Activated CD8-positive, alpha-beta memory T cell treated with anti-CD3 and anti-CD28 coated beads for 4 hours (primary cell): Measurements from ENCODE around the gene POTEG.
"Not testable (repeated sequence)": the region's sequence is repeated elsewhere in the genome, so short reads cannot be mapped to it uniquely, and the experiment has no call there.

ENCODE experiments used
- DNase-seq, 2 donors: peaks; one replicate each; pipeline ENCODE4 v3.0.0-alpha.2; 2020; ENCODE audit warnings: low read depth in 2 of 2

Gene POTEG

GRCh38 chr14:19374451-19374903 is 59.7 kb downstream of the POTEG start:
- DNase-seq = not testable (repeated sequence)

GRCh38 chr14:19372813-19373500 is 61.2 kb downstream of the POTEG start:
- DNase-seq = not testable (repeated sequence)

- not testable (repeated sequence) for DNase-seq
These were observed 62.4 kb downstream of the POTEG start for GRCh38 chr14:19371767-19372166.

GRCh38 chr14:19362803-19363202 is 71.3 kb downstream of the POTEG start:
- not testable (repeated sequence) for DNase-seq

GRCh38 chr14:19362323-19362722 is 71.8 kb downstream of the POTEG start:
- not testable (repeated sequence) for DNase-seq

GRCh38 chr14:19361636-19362253 is 72.4 kb downstream of the POTEG start:
- DNase-seq = not testable (repeated sequence)

- not testable (repeated sequence) for DNase-seq
These were observed 73.1 kb downstream of the POTEG start for GRCh38 chr14:19360937-19361635.
